GM18526 (cell line): ENCODE results near the gene CACNB2.

Experiments
- POLR2A ChIP-seq: IDR thresholded peaks from 3 replicates; pipeline ENCODE4 v1.6.1; 2011; ENCODE audit not compliant: insufficient read length; ENCODE audit errors: extremely low read depth

The CACNB2 gene

GRCh38 chr10:18446205-18446604 is 306.0 kb downstream of the CACNB2 start:
- no peak for TF ChIP-seq POLR2A

GRCh38 chr10:18449611-18450026 is 309.4 kb downstream of the CACNB2 start:
- TF ChIP-seq POLR2A, result no peak

GRCh38 chr10:18450298-18450697 is 310.1 kb downstream of the CACNB2 start:
- TF ChIP-seq POLR2A, result no peak

- TF ChIP-seq POLR2A, result no peak
Measured at GRCh38 chr10:18455086-18455884, 315.1 kb downstream of the CACNB2 start.

GRCh38 chr10:18456984-18457383 is 316.8 kb downstream of the CACNB2 start:
- no peak for TF ChIP-seq POLR2A

- TF ChIP-seq POLR2A, result no peak
Measured at GRCh38 chr10:18460032-18460431, 319.8 kb downstream of the CACNB2 start.

- no peak for TF ChIP-seq POLR2A
Measured at GRCh38 chr10:18463673-18464211, 323.5 kb downstream of the CACNB2 start.

GRCh38 chr10:18469125-18469524 is 328.9 kb downstream of the CACNB2 start:
- TF ChIP-seq POLR2A, result no peak

GRCh38 chr10:18472977-18473376 is 332.8 kb downstream of the CACNB2 start:
- TF ChIP-seq POLR2A, result no peak

GRCh38 chr10:18473424-18474117 is 333.3 kb downstream of the CACNB2 start:
- no peak for TF ChIP-seq POLR2A

- no peak for TF ChIP-seq POLR2A
Measured at GRCh38 chr10:18474118-18474455, 333.9 kb downstream of the CACNB2 start.

GRCh38 chr10:18476076-18476647 is 335.9 kb downstream of the CACNB2 start:
- TF ChIP-seq POLR2A, result no peak

- TF ChIP-seq POLR2A, result no peak
Measured at GRCh38 chr10:18478354-18478753, 338.1 kb downstream of the CACNB2 start.

GRCh38 chr10:18479502-18479901 is 339.3 kb downstream of the CACNB2 start:
- no peak for TF ChIP-seq POLR2A

GRCh38 chr10:18483516-18484186 is 343.4 kb downstream of the CACNB2 start:
- TF ChIP-seq POLR2A, result no peak
